PFSK-1 (cell line): ENCODE measurements around the gene C1QA.

Experiments used
- FOXP2 ChIP-seq: optimal IDR thresholded peaks from 2 replicates; pipeline ENCODE3; 2011; ENCODE audit warnings: borderline replicate concordance, control low read depth, inconsistent platforms; ENCODE audit not compliant: insufficient read depth; ENCODE audit errors: extremely low read length, extremely low read depth
- POLR2AphosphoS5 ChIP-seq: IDR thresholded peaks from 2 replicates; pipeline ENCODE4 v1.6.1; 2012; ENCODE audit warnings: low read depth, mild to moderate bottlenecking, control low read depth, low read length, moderate library complexity
- SIN3A ChIP-seq: IDR thresholded peaks from 2 replicates; pipeline ENCODE4 v1.6.1; 2012; ENCODE audit warnings: mild to moderate bottlenecking, low read length, moderate library complexity, borderline replicate concordance; ENCODE audit not compliant: insufficient read depth
- TAF1 ChIP-seq: IDR thresholded peaks from 2 replicates; pipeline ENCODE4 v1.6.1; 2012; ENCODE audit warnings: low read length, control low read depth, borderline replicate concordance; ENCODE audit not compliant: insufficient read depth
- TF ChIP-seq, protein P1 (sequence below), 2 experiments: IDR thresholded peaks; 2 replicates each; pipeline versions ENCODE4 v1.6.1 to v1.8.0; 2011 to 2012; ENCODE audit warnings: low read depth in 2 of 2, low read length in 2 of 2, control low read depth in 1 of 2, inconsistent platforms in 1 of 2, mild to moderate bottlenecking in 1 of 2, moderate library complexity in 1 of 2; ENCODE audit not compliant: insufficient read depth in 1 of 2

C1QA gene

GRCh38 chr1:22676916-22677583 lies 40.6 kb downstream of the C1QA start:
- no peak for TF ChIP-seq FOXP2

GRCh38 chr1:22677931-22678896 lies 41.8 kb downstream of the C1QA start:
- TF ChIP-seq SIN3A (no peak), TAF1 (no peak), POLR2AphosphoS5 (no peak), FOXP2 (no peak)
- TF ChIP-seq, protein P1, sequence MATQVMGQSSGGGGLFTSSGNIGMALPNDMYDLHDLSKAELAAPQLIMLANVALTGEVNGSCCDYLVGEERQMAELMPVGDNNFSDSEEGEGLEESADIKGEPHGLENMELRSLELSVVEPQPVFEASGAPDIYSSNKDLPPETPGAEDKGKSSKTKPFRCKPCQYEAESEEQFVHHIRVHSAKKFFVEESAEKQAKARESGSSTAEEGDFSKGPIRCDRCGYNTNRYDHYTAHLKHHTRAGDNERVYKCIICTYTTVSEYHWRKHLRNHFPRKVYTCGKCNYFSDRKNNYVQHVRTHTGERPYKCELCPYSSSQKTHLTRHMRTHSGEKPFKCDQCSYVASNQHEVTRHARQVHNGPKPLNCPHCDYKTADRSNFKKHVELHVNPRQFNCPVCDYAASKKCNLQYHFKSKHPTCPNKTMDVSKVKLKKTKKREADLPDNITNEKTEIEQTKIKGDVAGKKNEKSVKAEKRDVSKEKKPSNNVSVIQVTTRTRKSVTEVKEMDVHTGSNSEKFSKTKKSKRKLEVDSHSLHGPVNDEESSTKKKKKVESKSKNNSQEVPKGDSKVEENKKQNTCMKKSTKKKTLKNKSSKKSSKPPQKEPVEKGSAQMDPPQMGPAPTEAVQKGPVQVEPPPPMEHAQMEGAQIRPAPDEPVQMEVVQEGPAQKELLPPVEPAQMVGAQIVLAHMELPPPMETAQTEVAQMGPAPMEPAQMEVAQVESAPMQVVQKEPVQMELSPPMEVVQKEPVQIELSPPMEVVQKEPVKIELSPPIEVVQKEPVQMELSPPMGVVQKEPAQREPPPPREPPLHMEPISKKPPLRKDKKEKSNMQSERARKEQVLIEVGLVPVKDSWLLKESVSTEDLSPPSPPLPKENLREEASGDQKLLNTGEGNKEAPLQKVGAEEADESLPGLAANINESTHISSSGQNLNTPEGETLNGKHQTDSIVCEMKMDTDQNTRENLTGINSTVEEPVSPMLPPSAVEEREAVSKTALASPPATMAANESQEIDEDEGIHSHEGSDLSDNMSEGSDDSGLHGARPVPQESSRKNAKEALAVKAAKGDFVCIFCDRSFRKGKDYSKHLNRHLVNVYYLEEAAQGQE (IDR thresholded peaks at IDR 0.05; ENCODE audit: insufficient read depth in 1 of 2, low read depth in 2 of 2, low read length in 2 of 2) = no peak

DNA sequence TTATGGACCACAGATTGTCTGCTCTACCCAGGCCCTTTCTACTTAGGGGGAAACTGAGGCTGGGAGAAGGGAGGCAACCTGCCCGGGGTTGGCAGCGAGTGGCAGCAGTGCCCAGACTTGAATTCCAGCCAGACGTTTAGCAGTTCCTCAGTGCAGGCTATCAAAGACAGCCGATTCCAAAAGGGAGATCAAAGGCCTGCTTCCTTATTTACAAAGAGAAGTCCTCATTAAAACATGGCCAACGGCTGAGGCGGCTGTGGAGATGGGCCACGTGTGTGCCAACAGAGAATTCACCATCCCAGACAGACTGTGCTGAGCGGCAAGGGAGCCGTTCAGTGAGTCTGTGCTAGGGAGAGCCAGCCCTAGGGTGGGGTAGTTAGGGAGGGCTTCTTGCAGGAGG lies 44.3 kb downstream of the C1QA start:
- TF ChIP-seq FOXP2 (no peak), SIN3A (no peak), TAF1 (no peak), POLR2AphosphoS5 (no peak)
- TF ChIP-seq, protein P1 (IDR thresholded peaks at IDR 0.05; ENCODE audit: insufficient read depth in 1 of 2, low read depth in 2 of 2, low read length in 2 of 2) = no peak

DNA sequence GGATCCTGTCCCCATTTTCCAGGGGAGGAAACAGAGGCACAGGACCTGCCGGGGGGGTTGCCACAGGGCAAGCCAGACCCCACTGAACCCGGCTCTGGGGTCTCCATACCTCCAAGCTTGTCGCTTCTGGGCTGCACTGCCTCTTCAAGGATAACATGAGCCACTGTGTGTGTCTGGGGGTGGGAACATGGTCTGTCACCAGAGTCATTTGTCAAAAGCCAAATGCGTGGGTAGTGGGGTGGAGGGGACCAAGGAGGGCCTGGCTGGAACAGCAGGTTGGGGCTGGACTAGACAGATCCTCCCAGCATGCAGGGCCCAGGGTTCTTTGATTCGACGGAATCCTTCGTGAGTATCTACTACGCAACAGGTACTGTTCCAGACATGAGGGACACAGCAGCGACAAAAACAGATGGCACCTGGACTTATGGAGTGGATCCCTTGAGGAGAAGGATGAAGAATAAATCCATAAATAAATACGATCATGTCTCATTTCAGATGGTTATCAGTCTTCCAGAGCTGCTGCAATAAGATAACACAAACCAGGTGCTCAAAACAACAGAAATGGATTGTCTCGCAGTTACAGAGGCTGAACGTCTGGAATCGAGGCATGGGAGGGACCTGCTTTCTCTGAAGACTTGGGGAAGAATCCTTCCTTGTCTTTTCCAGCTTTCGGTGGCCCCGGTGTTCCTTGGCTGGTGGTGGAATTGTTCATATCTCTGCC lies 45.3 kb downstream of the C1QA start:
- TF ChIP-seq FOXP2 (no peak), SIN3A (no peak), POLR2AphosphoS5 (no peak), TAF1 (no peak)
- TF ChIP-seq, protein P1 (IDR thresholded peaks at IDR 0.05; ENCODE audit: insufficient read depth in 1 of 2, low read depth in 2 of 2, low read length in 2 of 2) = no peak

DNA sequence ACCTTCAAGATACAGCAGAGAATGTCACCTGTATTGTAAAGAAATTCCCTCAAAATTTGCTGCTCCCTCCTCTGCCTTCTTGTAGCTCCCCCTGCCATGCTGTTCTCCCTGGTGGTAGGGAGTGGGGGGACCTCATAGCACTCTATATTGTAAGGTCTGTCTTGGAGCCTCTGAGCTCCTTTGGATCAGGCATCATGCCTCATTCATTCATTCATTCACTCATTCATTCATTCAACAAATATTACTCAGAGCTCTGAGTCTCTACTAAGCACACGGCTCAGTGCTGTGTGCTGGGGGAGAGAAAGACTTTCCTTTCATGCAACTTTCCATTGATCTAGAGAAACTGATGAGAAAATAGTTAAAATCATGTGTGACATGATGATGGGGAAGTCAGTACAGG lies 47.1 kb downstream of the C1QA start:
- TF ChIP-seq POLR2AphosphoS5 = no peak

DNA sequence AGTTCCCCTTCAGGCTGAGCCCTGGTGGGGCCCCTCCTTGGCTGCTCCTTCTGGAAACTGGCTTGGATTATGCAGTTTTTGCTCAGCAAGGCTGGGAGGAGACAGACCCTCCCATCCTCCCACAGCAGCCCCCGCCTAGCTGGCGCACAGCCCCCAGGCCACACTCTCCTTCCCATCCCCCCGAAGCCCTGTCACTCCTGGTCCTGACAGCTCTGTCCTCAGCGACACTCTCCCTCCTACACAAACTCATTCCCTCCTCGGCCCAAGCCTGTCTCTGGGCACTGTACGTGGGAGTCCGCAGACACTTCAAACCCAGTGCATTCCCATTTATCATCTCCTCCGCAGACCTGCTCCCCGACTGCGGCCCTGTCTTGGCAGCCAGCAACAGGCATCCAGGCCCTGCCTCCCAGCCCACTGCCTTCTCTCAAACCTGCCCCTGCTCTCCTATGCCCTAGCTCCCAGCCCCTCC lies 49.2 kb downstream of the C1QA start:
- TF ChIP-seq, protein P1 (IDR thresholded peaks at IDR 0.05; ENCODE audit: insufficient read depth in 1 of 2, low read depth in 2 of 2, low read length in 2 of 2) = no peak
- TF ChIP-seq SIN3A = no peak
- no peak for TF ChIP-seq POLR2AphosphoS5
- TF ChIP-seq TAF1 = no peak
- no peak for TF ChIP-seq FOXP2
